ENCODE results near the gene CYB561D1.

DNA sequence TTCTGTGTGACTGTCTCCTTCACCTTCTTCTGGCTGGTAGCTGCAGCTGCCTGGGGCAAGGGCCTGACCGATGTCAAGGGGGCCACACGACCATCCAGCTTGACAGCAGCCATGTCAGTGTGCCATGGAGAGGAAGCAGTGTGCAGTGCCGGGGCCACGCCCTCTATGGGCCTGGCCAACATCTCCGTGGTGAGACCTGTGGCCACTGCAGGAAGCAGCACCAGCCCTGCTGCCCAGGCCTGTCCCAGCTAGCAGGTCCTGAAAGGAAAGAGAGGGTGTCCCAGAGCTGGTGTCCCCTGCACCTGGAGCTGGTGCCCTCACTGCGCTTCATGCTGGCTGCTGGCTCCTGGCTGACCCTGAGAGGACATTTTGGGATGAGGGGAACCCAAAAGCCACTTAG is 16.1 kb upstream of the CYB561D1 start:
- TF ChIP-seq, protein P1, sequence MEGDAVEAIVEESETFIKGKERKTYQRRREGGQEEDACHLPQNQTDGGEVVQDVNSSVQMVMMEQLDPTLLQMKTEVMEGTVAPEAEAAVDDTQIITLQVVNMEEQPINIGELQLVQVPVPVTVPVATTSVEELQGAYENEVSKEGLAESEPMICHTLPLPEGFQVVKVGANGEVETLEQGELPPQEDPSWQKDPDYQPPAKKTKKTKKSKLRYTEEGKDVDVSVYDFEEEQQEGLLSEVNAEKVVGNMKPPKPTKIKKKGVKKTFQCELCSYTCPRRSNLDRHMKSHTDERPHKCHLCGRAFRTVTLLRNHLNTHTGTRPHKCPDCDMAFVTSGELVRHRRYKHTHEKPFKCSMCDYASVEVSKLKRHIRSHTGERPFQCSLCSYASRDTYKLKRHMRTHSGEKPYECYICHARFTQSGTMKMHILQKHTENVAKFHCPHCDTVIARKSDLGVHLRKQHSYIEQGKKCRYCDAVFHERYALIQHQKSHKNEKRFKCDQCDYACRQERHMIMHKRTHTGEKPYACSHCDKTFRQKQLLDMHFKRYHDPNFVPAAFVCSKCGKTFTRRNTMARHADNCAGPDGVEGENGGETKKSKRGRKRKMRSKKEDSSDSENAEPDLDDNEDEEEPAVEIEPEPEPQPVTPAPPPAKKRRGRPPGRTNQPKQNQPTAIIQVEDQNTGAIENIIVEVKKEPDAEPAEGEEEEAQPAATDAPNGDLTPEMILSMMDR (IDR thresholded peaks at IDR 0.05; ENCODE audit: low read depth, low read length, poor library complexity, severe bottlenecking) = no peak
- no peak for TF ChIP-seq EZH2phosphoT487 (IDR thresholded peaks at IDR 0.05; ENCODE audit: borderline replicate concordance, low read length)

Data from DOHH2 (cell line).